H1 (cell line): ENCODE measurements around the gene HYAL1. TPM values are rescaled to one million over a fixed set of nuclear protein-coding genes. Genes with fewer than 3 reads are reported as not detected.

Experiments used
- ATF3 ChIP-seq: IDR thresholded peaks from 2 replicates; pipeline ENCODE4 v1.6.1; 2011; ENCODE audit warnings: low read depth, mild to moderate bottlenecking, low read length; ENCODE audit not compliant: insufficient read depth
- CTCF ChIP-seq, 3 experiments: IDR thresholded peaks; 1 replicate in 2 of 3; 2 replicates in 1 of 3; pipeline versions ENCODE4 v1.5.1 to v1.6.1; 2011; ENCODE audit warnings: low read length in 3 of 3, mild to moderate bottlenecking in 3 of 3, inconsistent platforms in 2 of 3, low read depth in 1 of 3, moderate library complexity in 1 of 3; ENCODE audit not compliant: insufficient read depth in 1 of 3; ENCODE audit errors: control extremely low read depth in 1 of 3
- E2F6 ChIP-seq: IDR thresholded peaks from 2 replicates; pipeline ENCODE4 v1.6.1; 2012; ENCODE audit warnings: inconsistent platforms
- EGR1 ChIP-seq: IDR thresholded peaks from 2 replicates; pipeline ENCODE4 v1.6.1; 2011; ENCODE audit warnings: low read depth, low read length, borderline replicate concordance
- FOSL1 ChIP-seq: IDR thresholded peaks from 2 replicates; pipeline ENCODE4 v1.6.1; 2011; ENCODE audit warnings: mild to moderate bottlenecking, low read depth, low read length, moderate library complexity; ENCODE audit not compliant: insufficient read depth
- KDM4A ChIP-seq: IDR thresholded peaks from one replicate; pipeline ENCODE4 v1.7.1; 2012; ENCODE audit warnings: low read depth, mild to moderate bottlenecking, moderate library complexity, low read length, inconsistent platforms; ENCODE audit not compliant: severe bottlenecking
- MAFK ChIP-seq: IDR thresholded peaks from 2 replicates; pipeline ENCODE4 v1.6.1; 2012; ENCODE audit warnings: low read depth, mild to moderate bottlenecking, improper control_type of control experiment, low read length
- NRF1 ChIP-seq: IDR thresholded peaks from 2 replicates; pipeline ENCODE4 v1.6.1; 2011; ENCODE audit warnings: mild to moderate bottlenecking, low read depth, low read length, improper control_type of control experiment
- SP2 ChIP-seq: IDR thresholded peaks from 2 replicates; pipeline ENCODE4 v1.6.1; 2012; ENCODE audit warnings: mild to moderate bottlenecking, low read length, inconsistent platforms
- TBP ChIP-seq: IDR thresholded peaks from 2 replicates; pipeline ENCODE4 v1.6.1; 2011; ENCODE audit warnings: low read depth, low read length, improper control_type of control experiment
- TCF12 ChIP-seq: IDR thresholded peaks from 2 replicates; pipeline ENCODE4 v1.6.1; 2011; ENCODE audit warnings: low read depth, mild to moderate bottlenecking, low read length
- ZNF274 ChIP-seq: IDR thresholded peaks from 2 replicates; pipeline ENCODE4 v1.7.0; 2012; ENCODE audit warnings: low read length, borderline replicate concordance; ENCODE audit errors: extremely low read depth
- polyA plus RNA-seq, 7 experiments: library from polyadenylated mRNA; depleted of rRNA in 3 of 7; stranded (reverse) in 5 of 7; unstranded in 2 of 7; fragments of >200 nt in 5 of 7; fragments of 200-250 nt in 2 of 7; gene quantifications; 1 replicate in 5 of 7; 2 replicates in 1 of 7; 4 replicates in 1 of 7; pipeline versions ENCODE4 v1.2.1 to v1.2.3, GENCODE V29; 2011 to 2013; ENCODE audit warnings: missing spikeins in 2 of 7, mixed read lengths in 2 of 7
- total RNA-seq: library from RNA; stranded (reverse); fragmentation: NEBNext Ultra II Directional; extraction: Animal tissue kit (Norgen Biotek cat#: 25700); gene quantifications from 2 replicates; pipeline ENCODE4 v1.2.1, GENCODE V29; 2021

HYAL1 gene
- total and polyA plus RNA-seq, 2 of the 8 experiments (the other 6 are each of a cell fraction or from before 2014, with no cell fraction given) = 2.0 to 5.4 TPM

GRCh38 chr3:50319181-50319893 lies 16.0 kb upstream of the HYAL1 start (continued):
- TF ChIP-seq CTCF (IDR thresholded peaks at IDR 0.05; ENCODE audit: control extremely low read depth in 1 of 3, insufficient read depth in 1 of 3, low read depth in 1 of 3, low read length in 3 of 3) (no peak), ZNF274 (no peak), KDM4A (no peak), NRF1 (no peak), FOSL1 (no peak), SP2 (no peak), TCF12 (no peak), TBP (no peak), EGR1 (no peak), MAFK (no peak), E2F6 (no peak), ATF3 (no peak)
